Measurements from ENCODE around the gene DVL2. TPM values are rescaled to one million over a fixed set of nuclear protein-coding genes. Genes with fewer than 3 reads are reported as not detected.
A peak's percentile ranks its signal among the peaks of the same experiment; 100 is the strongest.

The DVL2 gene
- total and polyA plus RNA-seq, 2 of the 13 experiments (the other 11 are each of a cell fraction or from before 2014, with no cell fraction given), result 5.7 to 38.2 TPM

- TF ChIP-seq PBX3 (CRISPR knock-in tag; IDR thresholded peaks at IDR 0.05; ENCODE audit: borderline replicate concordance) (peak; percentile 72; the same call in 1 of the 2 replicates), ZNF672 (CRISPR knock-in tag; IDR thresholded peaks at IDR 0.05) (0 out of 2 replicates have a peak, but pooled peaks have one; percentile 74), CEBPG (CRISPR knock-in tag; IDR thresholded peaks at IDR 0.05) (peak; percentile 49; the same call in 1 of the 2 replicates), RORA (CRISPR knock-in tag; IDR thresholded peaks at IDR 0.05) (no peak), ZBTB2 (CRISPR knock-in tag; IDR thresholded peaks at IDR 0.05; ENCODE audit: low read depth) (peak; percentile 96), ASH2L (IDR thresholded peaks at IDR 0.05; ENCODE audit: insufficient read length, low read depth, low read length) (peak; percentile 73), ZNF580 (CRISPR knock-in tag; IDR thresholded peaks at IDR 0.05; ENCODE audit: borderline replicate concordance, low read depth) (peak; percentile 59; the same call in 1 of the 2 replicates), ZNF704 (CRISPR knock-in tag; IDR thresholded peaks at IDR 0.05; ENCODE audit: borderline replicate concordance) (0 out of 2 replicates have a peak, but pooled peaks have one; percentile 26), TEAD3 (CRISPR knock-in tag; optimal IDR thresholded peaks at IDR 0.05; ENCODE audit: borderline replicate concordance) (peak; percentile 65), REL (CRISPR knock-in tag; conservative IDR thresholded peaks at IDR 0.05) (no peak; the same call in 1 of the 2 replicates), ZNF431 (CRISPR knock-in tag; IDR thresholded peaks at IDR 0.05; ENCODE audit: borderline replicate concordance, low read depth) (peak; percentile 85; the same call in 1 of the 2 replicates), ZBTB39 (CRISPR knock-in tag; IDR thresholded peaks at IDR 0.05) (no peak), SIX4 (CRISPR knock-in tag; IDR thresholded peaks at IDR 0.05) (peak; percentile 60; the same call in 1 of the 2 replicates), MIXL1 (CRISPR knock-in tag; IDR thresholded peaks at IDR 0.05) (0 out of 2 replicates have a peak, but pooled peaks have one; percentile 10), SOX5 (CRISPR knock-in tag; IDR thresholded peaks at IDR 0.05; ENCODE audit: borderline replicate concordance) (peak; percentile 63; the same call in 1 of the 2 replicates), ZNF83 (CRISPR knock-in tag; IDR thresholded peaks at IDR 0.05; ENCODE audit: borderline replicate concordance) (no peak), NCOA1 (CRISPR knock-in tag; IDR thresholded peaks at IDR 0.05) (no peak), ZBTB7A (CRISPR knock-in tag; IDR thresholded peaks at IDR 0.05) (peak; percentile 55; the same call in 1 of the 2 replicates), PRMT3 (CRISPR knock-in tag; IDR thresholded peaks at IDR 0.05; ENCODE audit: borderline replicate concordance, low read depth) (no peak; the same call in 1 of the 2 replicates)
These were observed at the start of gene DVL2 (continued) for GRCh38 chr17:7234083-7234951.

Data from HepG2 (cell line).